ENCODE measurements around the gene PLEK. TPM values are rescaled to one million over a fixed set of nuclear protein-coding genes. Genes with fewer than 3 reads are reported as not detected.
"Not testable (repeated sequence)": the region's sequence is repeated elsewhere in the genome, so short reads cannot be mapped to it uniquely, and the experiment has no call there.

Gene PLEK
- total and polyA plus RNA-seq, 2 donors (not counting 1 experiment from before 2014, with no cell fraction given): not detected

DNA sequence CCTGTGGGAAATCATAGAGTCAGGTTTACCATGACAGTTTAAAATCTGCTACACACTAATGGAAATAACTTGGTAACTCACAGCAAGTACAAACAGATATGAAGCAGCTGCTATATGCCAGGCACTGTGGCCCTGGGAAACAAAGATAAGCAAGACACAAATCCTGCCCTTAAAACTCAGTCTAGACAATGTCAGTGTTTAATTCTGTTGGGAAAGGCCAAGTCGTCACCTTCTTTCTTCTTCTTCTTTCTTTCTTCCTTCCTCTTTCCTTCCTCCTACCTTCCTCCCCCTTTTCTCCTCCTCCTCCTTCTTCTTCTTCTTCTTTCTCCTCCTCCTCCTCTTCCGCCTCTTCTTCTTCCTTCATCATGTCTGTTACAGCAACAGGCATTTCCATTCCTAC, 26.8 kb downstream of the PLEK start:
- H3K9me3 ChIP-seq (ENCODE audit: control insufficient read depth, insufficient read depth, low read depth, low read length): no peaks in the 10 kb centered on the region
- H3K4me3 ChIP-seq (replicated peaks in 1 of 4; ENCODE audit: control extremely low read depth in 1 of 4, insufficient read depth in 1 of 4, low read depth in 3 of 4, low read length in 4 of 4): no peak overlapping the region
- no peaks in the 10 kb centered on the region for H3K36me3 ChIP-seq (ENCODE audit: control insufficient read depth, insufficient read depth, low read length)
- TF ChIP-seq, protein P1, sequence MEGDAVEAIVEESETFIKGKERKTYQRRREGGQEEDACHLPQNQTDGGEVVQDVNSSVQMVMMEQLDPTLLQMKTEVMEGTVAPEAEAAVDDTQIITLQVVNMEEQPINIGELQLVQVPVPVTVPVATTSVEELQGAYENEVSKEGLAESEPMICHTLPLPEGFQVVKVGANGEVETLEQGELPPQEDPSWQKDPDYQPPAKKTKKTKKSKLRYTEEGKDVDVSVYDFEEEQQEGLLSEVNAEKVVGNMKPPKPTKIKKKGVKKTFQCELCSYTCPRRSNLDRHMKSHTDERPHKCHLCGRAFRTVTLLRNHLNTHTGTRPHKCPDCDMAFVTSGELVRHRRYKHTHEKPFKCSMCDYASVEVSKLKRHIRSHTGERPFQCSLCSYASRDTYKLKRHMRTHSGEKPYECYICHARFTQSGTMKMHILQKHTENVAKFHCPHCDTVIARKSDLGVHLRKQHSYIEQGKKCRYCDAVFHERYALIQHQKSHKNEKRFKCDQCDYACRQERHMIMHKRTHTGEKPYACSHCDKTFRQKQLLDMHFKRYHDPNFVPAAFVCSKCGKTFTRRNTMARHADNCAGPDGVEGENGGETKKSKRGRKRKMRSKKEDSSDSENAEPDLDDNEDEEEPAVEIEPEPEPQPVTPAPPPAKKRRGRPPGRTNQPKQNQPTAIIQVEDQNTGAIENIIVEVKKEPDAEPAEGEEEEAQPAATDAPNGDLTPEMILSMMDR (conservative IDR thresholded peaks at IDR 0.05 in 1 of 2, IDR thresholded peaks at IDR 0.05 in 1 of 2; ENCODE audit: low read depth in 1 of 2, low read length in 2 of 2): no peak
- no peak for TF ChIP-seq EZH2 (IDR thresholded peaks at IDR 0.05; ENCODE audit: low read length, missing control alignments)
- H3K79me2 ChIP-seq (ENCODE audit: control insufficient read depth, insufficient read depth, low read length): no peaks in the 10 kb centered on the region
- no peak overlapping the region for H2AFZ ChIP-seq (ENCODE audit: low read length)
- no peaks in the 10 kb centered on the region for H3K4me1 ChIP-seq (ENCODE audit: control insufficient read depth, extremely low read depth, insufficient read depth, low read length)
- H4K20me1 ChIP-seq (ENCODE audit: control insufficient read depth, extremely low read depth, insufficient read depth, low read length): no peaks in the 10 kb centered on the region
- no peak overlapping the region for H3K9ac ChIP-seq (ENCODE audit: insufficient read depth, low read length)
- no peak for DNase-seq (ENCODE audit: low read depth in 2 of 2)
- no peak overlapping the region for H3K4me2 ChIP-seq (ENCODE audit: extremely low read depth, insufficient read depth, low read length)
- no peak overlapping the region for H3K27ac ChIP-seq (ENCODE audit: insufficient read depth, low read length)
- peaks cover 17% of the 10 kb centered on the region for H3K27me3 ChIP-seq (ENCODE audit: control insufficient read depth, insufficient read depth, low read length)

DNA sequence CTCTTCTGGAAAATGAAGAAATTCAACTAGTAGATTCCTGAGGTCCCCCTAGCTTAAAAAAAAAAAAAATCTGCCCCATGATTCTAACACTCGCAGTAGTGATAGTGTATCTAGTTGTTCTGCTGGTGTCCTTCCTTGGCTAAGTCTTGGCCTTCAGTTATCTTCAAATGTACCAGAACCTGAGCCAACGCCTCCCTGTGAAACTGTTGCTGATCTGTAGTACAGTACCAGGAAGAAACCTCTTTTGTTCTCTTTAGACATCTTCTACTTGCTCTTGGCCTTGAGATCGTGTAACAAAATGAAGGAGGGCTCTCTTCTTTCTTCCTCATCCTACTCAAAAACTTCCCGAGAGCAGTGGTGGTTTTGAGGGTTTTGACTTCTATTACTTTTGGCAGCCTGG, 31.0 kb downstream of the PLEK start:
- Histone ChIP-seq H3K4me2 (ENCODE audit: extremely low read depth, insufficient read depth, low read length) (no peak overlapping the region), H3K27ac (ENCODE audit: insufficient read depth, low read length) (no peak overlapping the region), H3K9me3 (ENCODE audit: control insufficient read depth, insufficient read depth, low read depth, low read length) (no peaks in the 10 kb centered on the region), H3K4me3 (replicated peaks in 1 of 4; ENCODE audit: control extremely low read depth in 1 of 4, insufficient read depth in 1 of 4, low read depth in 3 of 4, low read length in 4 of 4) (no peak overlapping the region), H3K4me1 (ENCODE audit: control insufficient read depth, extremely low read depth, insufficient read depth, low read length) (no peaks in the 10 kb centered on the region), H3K36me3 (ENCODE audit: control insufficient read depth, insufficient read depth, low read length) (no peaks in the 10 kb centered on the region), H3K9ac (ENCODE audit: insufficient read depth, low read length) (no peak overlapping the region), H3K79me2 (ENCODE audit: control insufficient read depth, insufficient read depth, low read length) (no peaks in the 10 kb centered on the region), H4K20me1 (ENCODE audit: control insufficient read depth, extremely low read depth, insufficient read depth, low read length) (no peaks in the 10 kb centered on the region), H3K27me3 (ENCODE audit: control insufficient read depth, insufficient read depth, low read length) (peaks cover 10% of the 10 kb centered on the region), H2AFZ (ENCODE audit: low read length) (no peak overlapping the region)
- no peak for TF ChIP-seq EZH2 (IDR thresholded peaks at IDR 0.05; ENCODE audit: low read length, missing control alignments)
- TF ChIP-seq, protein P1 (conservative IDR thresholded peaks at IDR 0.05 in 1 of 2, IDR thresholded peaks at IDR 0.05 in 1 of 2; ENCODE audit: low read depth in 1 of 2, low read length in 2 of 2): no peak
- DNase-seq (ENCODE audit: low read depth in 2 of 2): no peak

DNA sequence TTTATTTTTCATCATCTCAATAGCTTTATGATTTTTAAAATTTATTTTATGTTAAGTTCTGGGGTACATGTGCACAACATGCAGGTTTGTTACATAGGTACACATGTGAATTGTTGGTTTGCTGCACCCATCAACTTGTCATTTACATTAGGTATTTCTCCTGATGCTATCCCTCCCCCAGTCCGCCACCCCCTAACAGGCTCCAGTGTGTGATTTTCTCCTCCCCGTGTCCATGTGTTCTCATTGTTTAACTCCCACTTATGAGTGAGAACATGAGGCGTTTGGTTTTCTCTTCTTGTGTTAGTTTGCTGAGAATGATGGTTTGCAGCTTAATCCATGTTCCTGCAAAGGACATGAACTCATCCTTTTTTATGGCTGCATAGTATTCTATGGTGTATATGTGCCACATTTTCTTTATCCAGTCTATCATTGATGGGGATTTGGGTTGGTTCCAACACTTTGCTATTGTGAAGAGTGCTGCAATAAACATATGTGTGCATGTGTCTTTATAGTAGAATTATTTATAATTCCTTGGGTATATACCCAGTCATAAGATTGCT, 32.7 kb downstream of the PLEK start:
- not testable (repeated sequence) for H3K9ac ChIP-seq (ENCODE audit: insufficient read depth, low read length); H3K9me3 ChIP-seq (ENCODE audit: control insufficient read depth, insufficient read depth, low read depth, low read length); DNase-seq (ENCODE audit: low read depth in 2 of 2); H3K79me2 ChIP-seq (ENCODE audit: control insufficient read depth, insufficient read depth, low read length); H3K4me1 ChIP-seq (ENCODE audit: control insufficient read depth, extremely low read depth, insufficient read depth, low read length); H3K4me3 ChIP-seq (replicated peaks in 1 of 4; ENCODE audit: control extremely low read depth in 1 of 4, insufficient read depth in 1 of 4, low read depth in 3 of 4, low read length in 4 of 4); H3K36me3 ChIP-seq (ENCODE audit: control insufficient read depth, insufficient read depth, low read length); H3K27ac ChIP-seq (ENCODE audit: insufficient read depth, low read length); H2AFZ ChIP-seq (ENCODE audit: low read length); H4K20me1 ChIP-seq (ENCODE audit: control insufficient read depth, extremely low read depth, insufficient read depth, low read length); H3K4me2 ChIP-seq (ENCODE audit: extremely low read depth, insufficient read depth, low read length)
- peaks cover 11% of the 10 kb centered on the region for H3K27me3 ChIP-seq (ENCODE audit: control insufficient read depth, insufficient read depth, low read length)

All from fibroblast of lung (primary cell).